Measurements from ENCODE around the gene EPHB2. TPM values are rescaled to one million over a fixed set of nuclear protein-coding genes. Genes with fewer than 3 reads are reported as not detected.

The EPHB2 gene
- total RNA-seq, 2 donors from 2014 or later: 34.0 to 50.7 TPM

- H3K36me3 Mint-ChIP-seq (ENCODE audit: low read depth): peaks cover 15% of the 10 kb centered on the region
- no peak for TF ChIP-seq CTCF (conservative IDR thresholded peaks at IDR 0.05)
- Histone ChIP-seq H3K36me3 (ENCODE audit: control insufficient read depth, insufficient read depth, low read length) (peaks cover 17% of the 10 kb centered on the region), H3K4me3 (ENCODE audit: low read length) (no peak overlapping the region), H3K4me1 (ENCODE audit: control insufficient read depth, insufficient read depth, low read length) (no peaks in the 10 kb centered on the region), H3K9ac (ENCODE audit: extremely low read depth, low read length, poor library complexity, severe bottlenecking) (no peak overlapping the region), H3K27ac (ENCODE audit: low read depth, low read length) (no peak overlapping the region), H3K9me3 (ENCODE audit: control insufficient read depth, low read length) (no peaks in the 10 kb centered on the region), H3K27me3 (ENCODE audit: control insufficient read depth, insufficient read depth, low read length, poor library complexity, severe bottlenecking) (no peaks in the 10 kb centered on the region)
- DNase-seq: no peak
- H3K27ac Mint-ChIP-seq: no peak overlapping the region
- WGBS, 2 experiments (ENCODE audit: insufficient coverage in 1 of 2, insufficient read length in 1 of 2): 87 to 91% methylated on average over 2 of the region's 2 CpGs
- H3K27me3 Mint-ChIP-seq (ENCODE audit: insufficient read depth): no peaks in the 10 kb centered on the region
- no peaks in the 10 kb centered on the region for H3K9me3 Mint-ChIP-seq
- no peaks in the 10 kb centered on the region for H3K4me1 Mint-ChIP-seq
- H3K4me3 Mint-ChIP-seq: no peak overlapping the region
These were observed 196.3 kb downstream of the EPHB2 start for GRCh38 chr1:22906968-22907367.

- H3K36me3 Mint-ChIP-seq (ENCODE audit: low read depth): peaks cover 15% of the 10 kb centered on the region
- Histone ChIP-seq H3K4me3 (ENCODE audit: low read length) (no peak overlapping the region), H3K4me1 (ENCODE audit: control insufficient read depth, insufficient read depth, low read length) (no peaks in the 10 kb centered on the region), H3K9me3 (ENCODE audit: control insufficient read depth, low read length) (no peaks in the 10 kb centered on the region), H3K27me3 (ENCODE audit: control insufficient read depth, insufficient read depth, low read length, poor library complexity, severe bottlenecking) (no peaks in the 10 kb centered on the region), H3K27ac (ENCODE audit: low read depth, low read length) (no peak overlapping the region), H3K36me3 (ENCODE audit: control insufficient read depth, insufficient read depth, low read length) (peaks cover 17% of the 10 kb centered on the region), H3K9ac (ENCODE audit: extremely low read depth, low read length, poor library complexity, severe bottlenecking) (no peak overlapping the region)
- H3K27me3 Mint-ChIP-seq (ENCODE audit: insufficient read depth): no peaks in the 10 kb centered on the region
- WGBS, 2 experiments (ENCODE audit: insufficient coverage in 1 of 2, insufficient read length in 1 of 2): 85 to 94% methylated on average over 3 of the region's 3 CpGs
- no peaks in the 10 kb centered on the region for H3K9me3 Mint-ChIP-seq
- H3K4me3 Mint-ChIP-seq: no peak overlapping the region
- H3K27ac Mint-ChIP-seq: no peak overlapping the region
- H3K4me1 Mint-ChIP-seq: no peaks in the 10 kb centered on the region
- TF ChIP-seq CTCF (conservative IDR thresholded peaks at IDR 0.05): no peak
- DNase-seq: no peak
These were observed 196.9 kb downstream of the EPHB2 start for GRCh38 chr1:22907528-22907927.

- H3K9ac ChIP-seq (ENCODE audit: extremely low read depth, low read length, poor library complexity, severe bottlenecking): no peak overlapping the region
- Mint-ChIP-seq H3K27me3 (ENCODE audit: insufficient read depth) (no peaks in the 10 kb centered on the region), H3K9me3 (no peaks in the 10 kb centered on the region), H3K4me3 (no peak overlapping the region), H3K36me3 (ENCODE audit: low read depth) (peaks cover 19% of the 10 kb centered on the region), H3K27ac (no peak overlapping the region), H3K4me1 (no peaks in the 10 kb centered on the region)
- 88 to 92% methylated on average over 8 to 11 of the region's 11 CpGs for WGBS, 2 experiments (ENCODE audit: insufficient coverage in 1 of 2, insufficient read length in 1 of 2)
- no peaks in the 10 kb centered on the region for H3K9me3 ChIP-seq (ENCODE audit: control insufficient read depth, low read length)
- H3K27me3 ChIP-seq (ENCODE audit: control insufficient read depth, insufficient read depth, low read length, poor library complexity, severe bottlenecking): no peaks in the 10 kb centered on the region
- DNase-seq: no peak
- TF ChIP-seq CTCF (conservative IDR thresholded peaks at IDR 0.05): no peak
- H3K4me1 ChIP-seq (ENCODE audit: control insufficient read depth, insufficient read depth, low read length): no peaks in the 10 kb centered on the region
- no peak overlapping the region for H3K4me3 ChIP-seq (ENCODE audit: low read length)
- peaks cover 17% of the 10 kb centered on the region for H3K36me3 ChIP-seq (ENCODE audit: control insufficient read depth, insufficient read depth, low read length)
- H3K27ac ChIP-seq (ENCODE audit: low read depth, low read length): no peak overlapping the region
These were observed 198.3 kb downstream of the EPHB2 start for GRCh38 chr1:22908880-22909426.
